ENCODE data around the gene CIDEA. TPM values are rescaled to one million over a fixed set of nuclear protein-coding genes. Genes with fewer than 3 reads are reported as not detected.

Gene CIDEA, protein sequence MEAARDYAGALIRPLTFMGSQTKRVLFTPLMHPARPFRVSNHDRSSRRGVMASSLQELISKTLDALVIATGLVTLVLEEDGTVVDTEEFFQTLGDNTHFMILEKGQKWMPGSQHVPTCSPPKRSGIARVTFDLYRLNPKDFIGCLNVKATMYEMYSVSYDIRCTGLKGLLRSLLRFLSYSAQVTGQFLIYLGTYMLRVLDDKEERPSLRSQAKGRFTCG
- total RNA-seq (2021) (0.23 to 0.50 TPM (median 0.23 TPM) in 3 replicates), Bru-seq, nascent RNA (percentile 7 among the genes with signal in this experiment)
- long read RNA-seq, experiment 1, partial matches to known transcripts = 0 of 1 reads
- long read RNA-seq, experiment 1, other reads (novel, unspliced or antisense) = 0 of 1 reads
- long read RNA-seq, experiment 2 = 0 reads
- long read RNA-seq, experiment 3, partial matches to known transcripts = 0 of 1 reads
- long read RNA-seq, experiment 3, other reads (novel, unspliced or antisense) = 0 of 1 reads

DNA sequence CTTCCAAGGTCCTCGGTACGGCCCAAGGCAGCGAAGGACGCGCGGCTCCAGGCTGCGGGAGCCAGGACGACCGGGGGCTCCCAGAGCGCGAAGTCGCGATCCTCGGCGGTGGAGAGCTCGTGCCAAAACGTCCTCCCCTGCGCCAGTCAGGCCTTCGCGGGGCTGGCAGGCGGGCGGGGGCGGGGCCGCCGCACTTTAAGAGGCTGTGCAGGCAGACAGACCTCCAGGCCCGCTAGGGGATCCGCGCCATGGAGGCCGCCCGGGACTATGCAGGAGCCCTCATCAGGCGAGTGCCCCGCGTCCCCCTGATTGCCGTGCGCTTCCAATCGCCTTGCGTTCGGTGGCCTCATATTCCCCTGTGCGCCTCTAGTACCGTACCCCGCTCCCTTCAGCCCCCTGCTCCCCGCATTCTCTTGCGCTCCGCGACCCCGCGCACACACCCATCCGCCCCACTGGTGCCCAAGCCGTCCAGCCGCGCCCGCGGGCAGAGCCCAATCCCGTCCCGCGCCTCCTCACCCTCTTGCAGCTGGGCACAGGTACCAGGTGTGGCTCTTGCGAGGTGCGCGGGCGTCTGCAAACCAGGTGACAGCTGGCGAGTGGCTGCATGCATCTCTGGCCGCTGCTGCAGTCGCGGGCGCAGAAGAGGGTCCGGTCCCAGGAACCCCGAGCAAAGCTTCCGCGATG, at the start of gene CIDEA:
CIDEA (plus strand) TSS at position 226 of the 684 bp plus-strand sequence; CDS start at position 249, 23 bp downstream.
- ATAC-seq (peak; percentile 75), DNase-seq (ENCODE audit: low spot score) (peak; percentile 66)
- H3K9me3 Mint-ChIP-seq = no peaks in the 10 kb centered on the region
- peaks cover 70% of the 10 kb centered on the region for H3K27me3 Mint-ChIP-seq (ENCODE audit: low read depth)
- H3K4me1 Mint-ChIP-seq = peaks cover 24% of the 10 kb centered on the region
- POLR2A ChIA-PET = interaction anchor here (1.1 kb wide), 1 partner anchor 24 kb away, joined by 5 read pairs; no protein-coding TSS in a partner anchor
- H3K4me3 Mint-ChIP-seq = peak within 1 kb of the TSS; percentile 73
- H3K36me3 Mint-ChIP-seq = no peaks in the 10 kb centered on the region
- H3K27ac Mint-ChIP-seq = no peak within 1 kb of the TSS
- CTCF ChIA-PET = interaction anchor here (0.9 to 5.7 kb wide), 7 partner anchors 18 to 215 kb away, joined by 3 to 50 read pairs (median 10); no protein-coding TSS in a partner anchor
- TF ChIP-seq, protein P1, sequence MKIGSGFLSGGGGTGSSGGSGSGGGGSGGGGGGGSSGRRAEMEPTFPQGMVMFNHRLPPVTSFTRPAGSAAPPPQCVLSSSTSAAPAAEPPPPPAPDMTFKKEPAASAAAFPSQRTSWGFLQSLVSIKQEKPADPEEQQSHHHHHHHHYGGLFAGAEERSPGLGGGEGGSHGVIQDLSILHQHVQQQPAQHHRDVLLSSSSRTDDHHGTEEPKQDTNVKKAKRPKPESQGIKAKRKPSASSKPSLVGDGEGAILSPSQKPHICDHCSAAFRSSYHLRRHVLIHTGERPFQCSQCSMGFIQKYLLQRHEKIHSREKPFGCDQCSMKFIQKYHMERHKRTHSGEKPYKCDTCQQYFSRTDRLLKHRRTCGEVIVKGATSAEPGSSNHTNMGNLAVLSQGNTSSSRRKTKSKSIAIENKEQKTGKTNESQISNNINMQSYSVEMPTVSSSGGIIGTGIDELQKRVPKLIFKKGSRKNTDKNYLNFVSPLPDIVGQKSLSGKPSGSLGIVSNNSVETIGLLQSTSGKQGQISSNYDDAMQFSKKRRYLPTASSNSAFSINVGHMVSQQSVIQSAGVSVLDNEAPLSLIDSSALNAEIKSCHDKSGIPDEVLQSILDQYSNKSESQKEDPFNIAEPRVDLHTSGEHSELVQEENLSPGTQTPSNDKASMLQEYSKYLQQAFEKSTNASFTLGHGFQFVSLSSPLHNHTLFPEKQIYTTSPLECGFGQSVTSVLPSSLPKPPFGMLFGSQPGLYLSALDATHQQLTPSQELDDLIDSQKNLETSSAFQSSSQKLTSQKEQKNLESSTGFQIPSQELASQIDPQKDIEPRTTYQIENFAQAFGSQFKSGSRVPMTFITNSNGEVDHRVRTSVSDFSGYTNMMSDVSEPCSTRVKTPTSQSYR (CRISPR knock-in tag; IDR thresholded peaks at IDR 0.05) = peak; percentile 51; the same call in 1 of the 2 replicates
- 0 out of 2 replicates have a peak, but pooled peaks have one; percentile 33 for TF ChIP-seq ESRRA (CRISPR knock-in tag; IDR thresholded peaks at IDR 0.05; ENCODE audit: borderline replicate concordance)
- TF ChIP-seq TP53 (CRISPR knock-in tag; IDR thresholded peaks at IDR 0.05) = no peak
- TF ChIP-seq NR1H2 (CRISPR knock-in tag; IDR thresholded peaks at IDR 0.05) = no peak
- TF ChIP-seq ELF4 (CRISPR knock-in tag; IDR thresholded peaks at IDR 0.05; ENCODE audit: low read depth) = no peak
- TF ChIP-seq NFYB (CRISPR knock-in tag; conservative IDR thresholded peaks at IDR 0.05; ENCODE audit: low read depth) = no peak
- TF ChIP-seq EMX1 (CRISPR knock-in tag; IDR thresholded peaks at IDR 0.05) = no peak
- TF ChIP-seq ZNF138 (CRISPR knock-in tag; conservative IDR thresholded peaks at IDR 0.05) = no peak
- no peak for TF ChIP-seq ETV6 (CRISPR knock-in tag; IDR thresholded peaks at IDR 0.05)
- no peak for TF ChIP-seq CBFB (CRISPR knock-in tag; IDR thresholded peaks at IDR 0.05; ENCODE audit: low read depth)
- TF ChIP-seq, protein P2, sequence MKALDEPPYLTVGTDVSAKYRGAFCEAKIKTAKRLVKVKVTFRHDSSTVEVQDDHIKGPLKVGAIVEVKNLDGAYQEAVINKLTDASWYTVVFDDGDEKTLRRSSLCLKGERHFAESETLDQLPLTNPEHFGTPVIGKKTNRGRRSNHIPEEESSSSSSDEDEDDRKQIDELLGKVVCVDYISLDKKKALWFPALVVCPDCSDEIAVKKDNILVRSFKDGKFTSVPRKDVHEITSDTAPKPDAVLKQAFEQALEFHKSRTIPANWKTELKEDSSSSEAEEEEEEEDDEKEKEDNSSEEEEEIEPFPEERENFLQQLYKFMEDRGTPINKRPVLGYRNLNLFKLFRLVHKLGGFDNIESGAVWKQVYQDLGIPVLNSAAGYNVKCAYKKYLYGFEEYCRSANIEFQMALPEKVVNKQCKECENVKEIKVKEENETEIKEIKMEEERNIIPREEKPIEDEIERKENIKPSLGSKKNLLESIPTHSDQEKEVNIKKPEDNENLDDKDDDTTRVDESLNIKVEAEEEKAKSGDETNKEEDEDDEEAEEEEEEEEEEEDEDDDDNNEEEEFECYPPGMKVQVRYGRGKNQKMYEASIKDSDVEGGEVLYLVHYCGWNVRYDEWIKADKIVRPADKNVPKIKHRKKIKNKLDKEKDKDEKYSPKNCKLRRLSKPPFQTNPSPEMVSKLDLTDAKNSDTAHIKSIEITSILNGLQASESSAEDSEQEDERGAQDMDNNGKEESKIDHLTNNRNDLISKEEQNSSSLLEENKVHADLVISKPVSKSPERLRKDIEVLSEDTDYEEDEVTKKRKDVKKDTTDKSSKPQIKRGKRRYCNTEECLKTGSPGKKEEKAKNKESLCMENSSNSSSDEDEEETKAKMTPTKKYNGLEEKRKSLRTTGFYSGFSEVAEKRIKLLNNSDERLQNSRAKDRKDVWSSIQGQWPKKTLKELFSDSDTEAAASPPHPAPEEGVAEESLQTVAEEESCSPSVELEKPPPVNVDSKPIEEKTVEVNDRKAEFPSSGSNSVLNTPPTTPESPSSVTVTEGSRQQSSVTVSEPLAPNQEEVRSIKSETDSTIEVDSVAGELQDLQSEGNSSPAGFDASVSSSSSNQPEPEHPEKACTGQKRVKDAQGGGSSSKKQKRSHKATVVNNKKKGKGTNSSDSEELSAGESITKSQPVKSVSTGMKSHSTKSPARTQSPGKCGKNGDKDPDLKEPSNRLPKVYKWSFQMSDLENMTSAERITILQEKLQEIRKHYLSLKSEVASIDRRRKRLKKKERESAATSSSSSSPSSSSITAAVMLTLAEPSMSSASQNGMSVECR (CRISPR knock-in tag; IDR thresholded peaks at IDR 0.05; ENCODE audit: borderline replicate concordance) = no peak
- TF ChIP-seq, protein P3, sequence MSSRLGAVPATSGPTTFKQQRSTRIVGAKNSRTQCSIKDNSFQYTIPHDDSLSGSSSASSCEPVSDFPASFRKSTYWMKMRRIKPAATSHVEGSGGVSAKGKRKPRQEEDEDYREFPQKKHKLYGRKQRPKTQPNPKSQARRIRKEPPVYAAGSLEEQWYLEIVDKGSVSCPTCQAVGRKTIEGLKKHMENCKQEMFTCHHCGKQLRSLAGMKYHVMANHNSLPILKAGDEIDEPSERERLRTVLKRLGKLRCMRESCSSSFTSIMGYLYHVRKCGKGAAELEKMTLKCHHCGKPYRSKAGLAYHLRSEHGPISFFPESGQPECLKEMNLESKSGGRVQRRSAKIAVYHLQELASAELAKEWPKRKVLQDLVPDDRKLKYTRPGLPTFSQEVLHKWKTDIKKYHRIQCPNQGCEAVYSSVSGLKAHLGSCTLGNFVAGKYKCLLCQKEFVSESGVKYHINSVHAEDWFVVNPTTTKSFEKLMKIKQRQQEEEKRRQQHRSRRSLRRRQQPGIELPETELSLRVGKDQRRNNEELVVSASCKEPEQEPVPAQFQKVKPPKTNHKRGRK (CRISPR knock-in tag; IDR thresholded peaks at IDR 0.05; ENCODE audit: borderline replicate concordance) = no peak
- TF ChIP-seq CREM (CRISPR knock-in tag; IDR thresholded peaks at IDR 0.05) = no peak; the same call in 1 of the 2 replicates
- no peak for TF ChIP-seq ZNF671 (CRISPR knock-in tag; IDR thresholded peaks at IDR 0.05)
- TF ChIP-seq, protein P4, sequence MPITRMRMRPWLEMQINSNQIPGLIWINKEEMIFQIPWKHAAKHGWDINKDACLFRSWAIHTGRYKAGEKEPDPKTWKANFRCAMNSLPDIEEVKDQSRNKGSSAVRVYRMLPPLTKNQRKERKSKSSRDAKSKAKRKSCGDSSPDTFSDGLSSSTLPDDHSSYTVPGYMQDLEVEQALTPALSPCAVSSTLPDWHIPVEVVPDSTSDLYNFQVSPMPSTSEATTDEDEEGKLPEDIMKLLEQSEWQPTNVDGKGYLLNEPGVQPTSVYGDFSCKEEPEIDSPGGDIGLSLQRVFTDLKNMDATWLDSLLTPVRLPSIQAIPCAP (CRISPR knock-in tag; IDR thresholded peaks at IDR 0.05) = no peak
- no peak for TF ChIP-seq ATF1 (CRISPR knock-in tag; IDR thresholded peaks at IDR 0.05)
- TF ChIP-seq ZNF416 (CRISPR knock-in tag; IDR thresholded peaks at IDR 0.05) = no peak
- TF ChIP-seq, protein P5, sequence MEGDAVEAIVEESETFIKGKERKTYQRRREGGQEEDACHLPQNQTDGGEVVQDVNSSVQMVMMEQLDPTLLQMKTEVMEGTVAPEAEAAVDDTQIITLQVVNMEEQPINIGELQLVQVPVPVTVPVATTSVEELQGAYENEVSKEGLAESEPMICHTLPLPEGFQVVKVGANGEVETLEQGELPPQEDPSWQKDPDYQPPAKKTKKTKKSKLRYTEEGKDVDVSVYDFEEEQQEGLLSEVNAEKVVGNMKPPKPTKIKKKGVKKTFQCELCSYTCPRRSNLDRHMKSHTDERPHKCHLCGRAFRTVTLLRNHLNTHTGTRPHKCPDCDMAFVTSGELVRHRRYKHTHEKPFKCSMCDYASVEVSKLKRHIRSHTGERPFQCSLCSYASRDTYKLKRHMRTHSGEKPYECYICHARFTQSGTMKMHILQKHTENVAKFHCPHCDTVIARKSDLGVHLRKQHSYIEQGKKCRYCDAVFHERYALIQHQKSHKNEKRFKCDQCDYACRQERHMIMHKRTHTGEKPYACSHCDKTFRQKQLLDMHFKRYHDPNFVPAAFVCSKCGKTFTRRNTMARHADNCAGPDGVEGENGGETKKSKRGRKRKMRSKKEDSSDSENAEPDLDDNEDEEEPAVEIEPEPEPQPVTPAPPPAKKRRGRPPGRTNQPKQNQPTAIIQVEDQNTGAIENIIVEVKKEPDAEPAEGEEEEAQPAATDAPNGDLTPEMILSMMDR (IDR thresholded peaks at IDR 0.05) = no peak
- TF ChIP-seq, protein P6, sequence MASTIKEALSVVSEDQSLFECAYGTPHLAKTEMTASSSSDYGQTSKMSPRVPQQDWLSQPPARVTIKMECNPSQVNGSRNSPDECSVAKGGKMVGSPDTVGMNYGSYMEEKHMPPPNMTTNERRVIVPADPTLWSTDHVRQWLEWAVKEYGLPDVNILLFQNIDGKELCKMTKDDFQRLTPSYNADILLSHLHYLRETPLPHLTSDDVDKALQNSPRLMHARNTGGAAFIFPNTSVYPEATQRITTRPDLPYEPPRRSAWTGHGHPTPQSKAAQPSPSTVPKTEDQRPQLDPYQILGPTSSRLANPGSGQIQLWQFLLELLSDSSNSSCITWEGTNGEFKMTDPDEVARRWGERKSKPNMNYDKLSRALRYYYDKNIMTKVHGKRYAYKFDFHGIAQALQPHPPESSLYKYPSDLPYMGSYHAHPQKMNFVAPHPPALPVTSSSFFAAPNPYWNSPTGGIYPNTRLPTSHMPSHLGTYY (CRISPR knock-in tag; IDR thresholded peaks at IDR 0.05) = no peak
- TF ChIP-seq SP1 (CRISPR knock-in tag; conservative IDR thresholded peaks at IDR 0.05) = 0 out of 2 replicates have a peak, but pooled peaks have one; percentile 45
- TF ChIP-seq CREB1 (CRISPR knock-in tag; IDR thresholded peaks at IDR 0.05) = peak; percentile 86
- TF ChIP-seq, protein P7, sequence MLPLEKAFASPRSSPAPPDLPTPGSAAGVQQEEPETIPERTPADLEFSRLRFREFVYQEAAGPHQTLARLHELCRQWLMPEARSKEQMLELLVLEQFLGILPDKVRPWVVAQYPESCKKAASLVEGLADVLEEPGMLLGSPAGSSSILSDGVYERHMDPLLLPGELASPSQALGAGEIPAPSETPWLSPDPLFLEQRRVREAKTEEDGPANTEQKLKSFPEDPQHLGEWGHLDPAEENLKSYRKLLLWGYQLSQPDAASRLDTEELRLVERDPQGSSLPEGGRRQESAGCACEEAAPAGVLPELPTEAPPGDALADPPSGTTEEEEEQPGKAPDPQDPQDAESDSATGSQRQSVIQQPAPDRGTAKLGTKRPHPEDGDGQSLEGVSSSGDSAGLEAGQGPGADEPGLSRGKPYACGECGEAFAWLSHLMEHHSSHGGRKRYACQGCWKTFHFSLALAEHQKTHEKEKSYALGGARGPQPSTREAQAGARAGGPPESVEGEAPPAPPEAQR (CRISPR knock-in tag; IDR thresholded peaks at IDR 0.05) = no peak
